BJ (cell line): ENCODE measurements around the gene SHROOM3. TPM values are rescaled to one million over a fixed set of nuclear protein-coding genes. Genes with fewer than 3 reads are reported as not detected.
A peak's percentile ranks its signal among the peaks of the same experiment; 100 is the strongest.

ENCODE experiments used
- CTCF ChIA-PET: fragments of 350-600 bp; formaldehyde crosslinking; extraction: SDS; loops from one replicate; lab custom pipeline; 2021; ENCODE audit warnings: antibody characterized with exemption, inconsistent platforms; lab: Yijun Ruan, JAX
- POLR2A ChIA-PET: fragments of 300-600 bp; sonication (Branson Sonifier 250); formaldehyde crosslinking; extraction: SDS; loops from one replicate; lab custom pipeline; 2021; ENCODE audit warnings: antibody characterized with exemption; lab: Charles Lee
- DNase-seq: peaks from one replicate; pipeline ENCODE4 v3.0.0-alpha.2; 2011; ENCODE audit warnings: low read depth
- H3K27me3 ChIP-seq: 2 replicates; pipeline ENCODE4 v1.6.0; 2011; ENCODE audit warnings: low read length; ENCODE audit not compliant: control insufficient read depth, insufficient read depth
- H3K36me3 ChIP-seq: 2 replicates; pipeline ENCODE4 v1.5.1; 2011; ENCODE audit warnings: low read length; ENCODE audit not compliant: control insufficient read depth, insufficient read depth
- H3K4me3 ChIP-seq: 2 replicates; pipeline ENCODE4 v1.5.1; 2011; ENCODE audit warnings: low read depth, mild to moderate bottlenecking, control low read depth, low read length
- polyA plus RNA-seq: library from polyadenylated mRNA; depleted of rRNA; stranded (reverse); fragments of >200 nt; gene quantifications from 2 replicates; pipeline ENCODE4 v1.2.3, GENCODE V29; 2011
- TF ChIP-seq, protein P1 (sequence below): IDR thresholded peaks from 2 replicates; pipeline ENCODE4 v1.5.1; 2011; ENCODE audit warnings: low read depth, mild to moderate bottlenecking, control low read depth, inconsistent platforms, low read length, moderate library complexity; ENCODE audit not compliant: insufficient read depth

Gene SHROOM3
- polyA plus RNA-seq, 1 experiment = 46.1 TPM

DNA sequence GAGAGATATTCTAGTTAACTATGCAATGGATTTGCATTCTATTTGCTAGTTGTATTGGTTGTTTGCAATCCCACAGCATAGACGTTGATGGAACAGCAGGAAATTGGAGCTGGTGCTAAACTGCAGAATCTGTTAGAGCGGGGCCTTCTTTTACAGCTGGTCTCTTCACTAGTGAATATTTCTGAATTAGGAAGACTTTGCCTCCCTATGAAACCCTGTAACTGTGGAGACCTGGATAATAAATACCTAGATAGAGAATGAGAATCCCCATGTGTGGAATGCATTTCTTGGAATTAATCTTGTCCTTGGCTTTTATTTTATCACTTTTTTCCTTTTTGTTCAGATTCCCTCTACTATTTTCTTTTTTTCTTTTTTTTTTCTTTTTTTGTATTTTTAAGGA is 109.7 kb downstream of the SHROOM3 start:
- POLR2A ChIA-PET = no interaction called here

DNA sequence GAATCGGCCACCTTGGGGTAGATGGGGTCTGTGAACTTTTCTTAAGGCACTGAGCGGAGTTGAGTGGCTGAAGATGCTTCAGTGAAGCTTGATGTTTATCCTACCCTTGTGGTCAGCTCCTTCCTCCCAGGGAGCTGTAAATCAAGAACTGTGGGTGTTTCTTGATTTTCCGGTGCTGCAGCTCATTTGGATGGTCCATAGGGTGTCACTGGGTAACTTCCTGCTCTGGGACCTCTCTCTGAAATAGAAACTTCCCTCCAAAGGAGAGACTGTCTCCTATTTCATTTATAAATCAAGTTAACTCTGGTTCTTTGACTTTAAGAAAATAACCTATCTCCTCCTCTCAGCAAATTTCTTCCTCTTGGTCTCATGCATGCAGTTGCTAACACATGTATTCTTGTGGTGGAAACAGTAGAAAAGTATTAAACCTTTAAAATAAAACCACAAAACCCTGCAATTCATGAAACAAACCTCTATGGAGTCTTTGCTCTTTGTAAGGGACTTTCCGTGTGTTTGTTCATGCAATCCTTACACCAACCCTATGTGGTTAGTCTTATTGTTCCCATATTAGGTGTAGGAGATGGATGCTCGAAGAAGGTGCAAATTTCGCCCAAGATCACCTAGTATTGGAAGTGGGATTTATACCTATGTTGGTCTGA is 110.3 kb downstream of the SHROOM3 start:
- ChIA-PET CTCF (no interaction called here), POLR2A (no interaction called here)
- H3K4me3 ChIP-seq = no peak overlapping the region
- DNase-seq = no peak
- H3K36me3 ChIP-seq = no peaks in the 10 kb centered on the region
- no peaks in the 10 kb centered on the region for H3K27me3 ChIP-seq
- TF ChIP-seq, protein P1, sequence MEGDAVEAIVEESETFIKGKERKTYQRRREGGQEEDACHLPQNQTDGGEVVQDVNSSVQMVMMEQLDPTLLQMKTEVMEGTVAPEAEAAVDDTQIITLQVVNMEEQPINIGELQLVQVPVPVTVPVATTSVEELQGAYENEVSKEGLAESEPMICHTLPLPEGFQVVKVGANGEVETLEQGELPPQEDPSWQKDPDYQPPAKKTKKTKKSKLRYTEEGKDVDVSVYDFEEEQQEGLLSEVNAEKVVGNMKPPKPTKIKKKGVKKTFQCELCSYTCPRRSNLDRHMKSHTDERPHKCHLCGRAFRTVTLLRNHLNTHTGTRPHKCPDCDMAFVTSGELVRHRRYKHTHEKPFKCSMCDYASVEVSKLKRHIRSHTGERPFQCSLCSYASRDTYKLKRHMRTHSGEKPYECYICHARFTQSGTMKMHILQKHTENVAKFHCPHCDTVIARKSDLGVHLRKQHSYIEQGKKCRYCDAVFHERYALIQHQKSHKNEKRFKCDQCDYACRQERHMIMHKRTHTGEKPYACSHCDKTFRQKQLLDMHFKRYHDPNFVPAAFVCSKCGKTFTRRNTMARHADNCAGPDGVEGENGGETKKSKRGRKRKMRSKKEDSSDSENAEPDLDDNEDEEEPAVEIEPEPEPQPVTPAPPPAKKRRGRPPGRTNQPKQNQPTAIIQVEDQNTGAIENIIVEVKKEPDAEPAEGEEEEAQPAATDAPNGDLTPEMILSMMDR = no peak

More for the DNA sequence above, 109.7 kb downstream of the SHROOM3 start:
- Histone ChIP-seq H3K36me3 (no peaks in the 10 kb centered on the region), H3K4me3 (no peak overlapping the region), H3K27me3 (no peaks in the 10 kb centered on the region)
- TF ChIP-seq, protein P1 = no peak
- no peak for DNase-seq
- CTCF ChIA-PET = no interaction called here

DNA sequence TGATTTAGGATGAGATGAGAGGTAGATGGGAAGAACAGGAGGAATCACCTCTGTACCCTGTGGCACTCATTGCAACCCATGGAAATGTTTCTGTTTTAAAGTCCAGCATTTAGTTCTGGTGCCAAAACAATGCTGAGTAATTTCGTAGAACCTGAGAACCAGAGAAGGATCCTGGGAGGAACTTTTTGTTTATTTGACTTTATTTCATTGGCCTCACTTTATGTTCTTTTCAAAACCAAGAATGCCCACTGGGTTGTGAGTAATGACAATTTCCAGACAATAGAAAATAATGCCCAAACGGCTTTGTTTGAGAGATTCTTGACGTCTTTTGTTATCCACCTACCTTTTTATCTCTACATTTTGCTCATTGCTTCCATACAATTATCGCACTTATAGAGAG is 111.3 kb downstream of the SHROOM3 start:
- TF ChIP-seq, protein P1 = no peak
- no peak for DNase-seq
- no peaks in the 10 kb centered on the region for H3K27me3 ChIP-seq
- ChIA-PET POLR2A (interaction anchor here (0.6 to 0.9 kb wide), 2 partner anchors 43 to 441 kb away, joined by 3 to 7 read pairs; no protein-coding TSS in a partner anchor), CTCF (interaction anchor here (0.9 to 1.4 kb wide), 2 partner anchors 10 to 33 kb away, joined by 3 read pairs; no protein-coding TSS in a partner anchor)
- H3K36me3 ChIP-seq = no peaks in the 10 kb centered on the region
- no peak overlapping the region for H3K4me3 ChIP-seq

DNA sequence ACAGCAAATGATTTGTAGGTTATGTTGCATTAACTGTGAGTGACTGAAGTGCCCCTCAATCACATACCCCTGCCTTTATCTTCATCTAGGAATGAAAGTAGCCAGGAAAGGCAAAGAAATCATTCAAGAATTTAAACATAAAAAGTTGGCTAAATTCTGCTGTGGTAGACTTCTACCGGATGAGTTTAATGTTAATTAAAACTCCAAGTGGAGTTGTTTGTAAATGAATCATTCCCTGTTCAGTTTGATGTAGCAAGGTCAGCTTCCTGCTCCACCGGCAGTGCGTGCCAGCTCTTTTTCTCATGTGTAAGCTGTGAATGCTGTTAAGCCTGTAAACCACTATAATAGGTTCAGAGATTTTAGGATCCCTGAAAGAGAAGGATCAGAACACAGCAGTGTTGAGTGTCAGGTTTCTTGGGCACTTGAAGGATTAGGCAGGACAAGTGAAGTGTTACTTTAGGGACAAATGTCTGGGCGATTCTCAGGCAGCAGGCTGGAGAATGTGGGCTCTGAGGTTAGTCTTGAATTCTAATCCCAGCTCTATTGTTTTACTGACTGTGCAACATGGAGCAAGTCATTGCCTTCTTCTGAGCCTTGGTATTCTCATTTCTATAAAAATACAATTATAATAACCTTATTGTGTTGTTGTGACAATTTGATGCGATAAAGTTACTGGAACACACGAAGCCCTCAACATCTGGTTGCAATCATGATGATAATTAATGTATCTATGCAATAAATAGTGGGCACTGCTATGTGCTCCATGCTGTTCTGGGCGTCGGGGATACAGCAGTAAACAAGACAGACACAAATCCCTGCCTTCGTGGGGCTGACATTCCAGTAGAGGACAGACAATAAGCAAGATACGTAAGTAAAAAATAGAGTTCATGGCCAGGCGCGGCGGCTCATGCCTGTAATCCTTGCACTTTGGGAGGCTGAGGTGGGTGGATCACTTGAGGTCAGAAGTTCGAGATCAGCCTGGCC is 112.0 kb downstream of the SHROOM3 start:
- TF ChIP-seq, protein P1 = no peak
- H3K27me3 ChIP-seq = no peaks in the 10 kb centered on the region
- H3K4me3 ChIP-seq = no peak overlapping the region
- ChIA-PET CTCF (interaction anchor here (0.6 to 1.4 kb wide), 4 partner anchors 9 to 548 kb away, joined by 3 read pairs; no protein-coding TSS in a partner anchor), POLR2A (interaction anchor here (0.6 to 0.9 kb wide), 3 partner anchors 42 to 440 kb away, joined by 3 to 12 read pairs (median 7); no protein-coding TSS in a partner anchor)
- H3K36me3 ChIP-seq = no peaks in the 10 kb centered on the region
- peak; percentile 85 for DNase-seq

DNA sequence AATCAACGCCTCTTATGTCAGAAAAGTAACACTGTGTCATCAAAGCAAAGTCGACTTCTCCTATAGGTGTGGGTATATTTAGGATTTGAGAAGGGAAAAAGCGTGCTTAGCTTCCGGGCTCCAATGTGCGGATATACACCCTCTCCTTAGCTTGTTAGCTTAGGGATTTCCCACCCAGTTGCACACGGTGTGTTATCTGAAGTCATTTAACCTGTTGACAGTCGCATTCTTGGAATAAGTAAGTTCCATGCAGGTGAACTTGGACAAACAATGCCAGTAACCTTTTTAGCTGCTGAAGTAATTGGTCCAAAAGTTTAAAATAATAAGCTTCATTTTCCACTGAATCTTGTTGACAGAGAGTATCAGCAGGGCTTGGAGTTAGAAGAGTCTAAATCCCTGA is 113.7 kb downstream of the SHROOM3 start:
- ChIA-PET POLR2A (no interaction called here), CTCF (interaction anchor here (0.6 to 0.9 kb wide), 2 partner anchors 15 to 259 kb away, joined by 3 to 4 read pairs; no protein-coding TSS in a partner anchor)

More for the DNA sequence above, 113.7 kb downstream of the SHROOM3 start:
- Histone ChIP-seq H3K36me3 (no peaks in the 10 kb centered on the region), H3K27me3 (no peaks in the 10 kb centered on the region), H3K4me3 (no peak overlapping the region)
- DNase-seq = no peak
- TF ChIP-seq, protein P1 = no peak
